ENCODE measurements around the gene CXCL9.

GRCh38 chr4:76002176-76002575 is 5.1 kb downstream of the CXCL9 start:
- TF ChIP-seq CTCF (IDR thresholded peaks at IDR 0.05) (no peak), POLR2A (IDR thresholded peaks at IDR 0.05) (no peak)
